Measurements from ENCODE around the gene CDCP1.

The CDCP1 gene

GRCh38 chr3:45106874-45107273 lies 39.3 kb downstream of the CDCP1 start:
- no peak for DNase-seq

- DNase-seq = no peak
These were observed 40.1 kb downstream of the CDCP1 start for GRCh38 chr3:45105855-45106671.

GRCh38 chr3:45104715-45105711 lies 41.2 kb downstream of the CDCP1 start:
- no peak for DNase-seq

GRCh38 chr3:45103753-45104714 lies 42.1 kb downstream of the CDCP1 start:
- DNase-seq = no peak

GRCh38 chr3:45103334-45103733 lies 42.8 kb downstream of the CDCP1 start:
- no peak for DNase-seq

- no peak for DNase-seq
These were observed 45.2 kb downstream of the CDCP1 start for GRCh38 chr3:45100981-45101407.

- no peak for DNase-seq
These were observed 47.9 kb downstream of the CDCP1 start for GRCh38 chr3:45098310-45098709.

- DNase-seq = no peak
These were observed 48.8 kb downstream of the CDCP1 start for GRCh38 chr3:45097296-45097883.

- DNase-seq = no peak
These were observed 50.2 kb downstream of the CDCP1 start for GRCh38 chr3:45095916-45096526.

GRCh38 chr3:45093176-45093575 lies 53.0 kb downstream of the CDCP1 start:
- no peak for DNase-seq

- no peak for DNase-seq
These were observed 53.8 kb downstream of the CDCP1 start for GRCh38 chr3:45092132-45093031.

GRCh38 chr3:45090855-45091254 lies 55.3 kb downstream of the CDCP1 start:
- no peak for DNase-seq

- no peak for DNase-seq
These were observed 57.4 kb downstream of the CDCP1 start for GRCh38 chr3:45088543-45089358.

- no peak for DNase-seq
These were observed 59.0 kb downstream of the CDCP1 start for GRCh38 chr3:45087155-45087554.

GRCh38 chr3:45084820-45085816 lies 61.1 kb downstream of the CDCP1 start:
- no peak for DNase-seq

- no peak for DNase-seq
These were observed 61.8 kb downstream of the CDCP1 start for GRCh38 chr3:45084361-45084760.

GRCh38 chr3:45083023-45083422 lies 63.2 kb downstream of the CDCP1 start:
- no peak for DNase-seq

GRCh38 chr3:45082142-45082538 lies 64.0 kb downstream of the CDCP1 start:
- DNase-seq = no peak

Data from retina (tissue), 1 donor.